OCI-LY3 (cell line): ENCODE results near the gene KLHL41.
"Not testable (repeated sequence)": the region's sequence is repeated elsewhere in the genome, so short reads cannot be mapped to it uniquely, and the experiment has no call there.

Experiments
- H2AFZ ChIP-seq: fragments of 200-600, 300-600 bp; shearing (Covaris generic); 2 replicates; pipeline ENCODE4 v1.6.0; 2014; ENCODE audit warnings: antibody characterized with exemption, low read depth, low read length
- H3K27ac ChIP-seq: fragments of 200-600, 300-600 bp; sonication (generic); 2 replicates; pipeline ENCODE4 v1.5.1; 2014; ENCODE audit warnings: mild to moderate bottlenecking, low read length, moderate library complexity, mixed read lengths
- H3K27me3 ChIP-seq: fragments of 200-600, 300-600 bp; sonication (generic); 2 replicates; pipeline ENCODE4 v1.6.1; 2014; ENCODE audit warnings: low read depth, low read length, mixed read lengths
- H3K36me3 ChIP-seq: fragments of 200-600, 300-600 bp; sonication (generic); replicated peaks from 2 replicates; pipeline ENCODE3; 2014; ENCODE audit warnings: low read depth, low read length, mixed read lengths
- H3K4me1 ChIP-seq: fragments of 300-600, 200-600 bp; sonication (generic); 2 replicates; pipeline ENCODE4 v1.6.1; 2014; ENCODE audit warnings: low read length, mixed read lengths
- H3K4me2 ChIP-seq: fragments of 200-600, 300-600 bp; sonication (generic); 2 replicates; pipeline ENCODE4 v1.6.1; 2014; ENCODE audit warnings: low read length, mixed read lengths
- H3K4me3 ChIP-seq: fragments of 300-600, 200-600 bp; sonication (generic); 2 replicates; pipeline ENCODE4 v1.5.1; 2014; ENCODE audit warnings: antibody characterized with exemption, mild to moderate bottlenecking, low read length, moderate library complexity
- H3K79me2 ChIP-seq: fragments of 300-600, 200-600 bp; shearing (Covaris generic); 2 replicates; pipeline ENCODE4 v1.6.1; 2014; ENCODE audit warnings: mild to moderate bottlenecking, low read length, mixed read lengths
- H3K9ac ChIP-seq: fragments of 300-600, 200-600 bp; shearing (Covaris generic); 2 replicates; pipeline ENCODE4 v1.6.0; 2014; ENCODE audit warnings: mild to moderate bottlenecking, low read length, moderate library complexity
- H3K9me3 ChIP-seq: fragments of 200-600, 300-600 bp; shearing (Covaris generic); 2 replicates; pipeline ENCODE4 v1.6.1; 2014; ENCODE audit warnings: low read length, mixed read lengths; ENCODE audit not compliant: insufficient read depth
- H4K20me1 ChIP-seq: fragments of 200-600, 300-600 bp; sonication (generic); 2 replicates; pipeline ENCODE4 v1.6.1; 2016; ENCODE audit warnings: low read length, mixed read lengths; ENCODE audit not compliant: insufficient read depth
- EZH2phosphoT487 ChIP-seq: fragments of 200-600 bp; shearing (Covaris generic); IDR thresholded peaks from 2 replicates; pipeline ENCODE4 v1.6.1; 2018; ENCODE audit warnings: antibody characterized with exemption, mixed run types, low read depth
- TF ChIP-seq, protein P1 (sequence below): fragments of 200-600, 300-600 bp; sonication (generic); IDR thresholded peaks from 2 replicates; pipeline ENCODE4 v1.5.1; 2014; ENCODE audit warnings: antibody characterized with exemption, low read length, low read depth

The KLHL41 gene

DNA sequence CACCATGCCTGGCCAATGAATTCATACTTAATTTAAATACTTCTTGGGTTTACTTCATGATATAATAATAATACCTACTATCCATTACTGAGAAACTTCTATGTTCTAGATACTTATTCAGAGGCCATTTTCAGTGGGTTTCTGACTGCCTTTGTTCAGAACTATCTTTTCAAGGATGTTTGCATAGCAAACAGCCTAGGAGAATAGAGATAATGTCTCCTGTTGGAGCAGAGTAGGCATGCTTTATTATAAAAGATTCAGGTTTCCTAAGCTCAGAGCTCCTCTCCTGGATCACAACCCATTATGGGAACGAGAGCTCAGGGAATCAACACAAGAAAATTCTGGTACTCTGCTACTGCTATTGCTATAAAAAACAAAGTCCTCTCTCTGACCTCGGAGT is 53.0 kb downstream of the KLHL41 start:
- Histone ChIP-seq H2AFZ (no peak overlapping the region), H3K27me3 (no peaks in the 10 kb centered on the region), H3K79me2 (peaks cover 5% of the 10 kb centered on the region; the same call in 1 of the 2 replicates), H3K36me3 (peaks cover 38% of the 10 kb centered on the region), H3K27ac (no peak overlapping the region), H3K4me3 (no peak overlapping the region), H3K9ac (no peak overlapping the region), H3K4me2 (no peak overlapping the region), H3K9me3 (peaks cover 4% of the 10 kb centered on the region; the same call in 1 of the 2 replicates), H4K20me1 (no peaks in the 10 kb centered on the region), H3K4me1 (no peaks in the 10 kb centered on the region)
- no peak for TF ChIP-seq EZH2phosphoT487
- TF ChIP-seq, protein P1, sequence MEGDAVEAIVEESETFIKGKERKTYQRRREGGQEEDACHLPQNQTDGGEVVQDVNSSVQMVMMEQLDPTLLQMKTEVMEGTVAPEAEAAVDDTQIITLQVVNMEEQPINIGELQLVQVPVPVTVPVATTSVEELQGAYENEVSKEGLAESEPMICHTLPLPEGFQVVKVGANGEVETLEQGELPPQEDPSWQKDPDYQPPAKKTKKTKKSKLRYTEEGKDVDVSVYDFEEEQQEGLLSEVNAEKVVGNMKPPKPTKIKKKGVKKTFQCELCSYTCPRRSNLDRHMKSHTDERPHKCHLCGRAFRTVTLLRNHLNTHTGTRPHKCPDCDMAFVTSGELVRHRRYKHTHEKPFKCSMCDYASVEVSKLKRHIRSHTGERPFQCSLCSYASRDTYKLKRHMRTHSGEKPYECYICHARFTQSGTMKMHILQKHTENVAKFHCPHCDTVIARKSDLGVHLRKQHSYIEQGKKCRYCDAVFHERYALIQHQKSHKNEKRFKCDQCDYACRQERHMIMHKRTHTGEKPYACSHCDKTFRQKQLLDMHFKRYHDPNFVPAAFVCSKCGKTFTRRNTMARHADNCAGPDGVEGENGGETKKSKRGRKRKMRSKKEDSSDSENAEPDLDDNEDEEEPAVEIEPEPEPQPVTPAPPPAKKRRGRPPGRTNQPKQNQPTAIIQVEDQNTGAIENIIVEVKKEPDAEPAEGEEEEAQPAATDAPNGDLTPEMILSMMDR, result no peak

DNA sequence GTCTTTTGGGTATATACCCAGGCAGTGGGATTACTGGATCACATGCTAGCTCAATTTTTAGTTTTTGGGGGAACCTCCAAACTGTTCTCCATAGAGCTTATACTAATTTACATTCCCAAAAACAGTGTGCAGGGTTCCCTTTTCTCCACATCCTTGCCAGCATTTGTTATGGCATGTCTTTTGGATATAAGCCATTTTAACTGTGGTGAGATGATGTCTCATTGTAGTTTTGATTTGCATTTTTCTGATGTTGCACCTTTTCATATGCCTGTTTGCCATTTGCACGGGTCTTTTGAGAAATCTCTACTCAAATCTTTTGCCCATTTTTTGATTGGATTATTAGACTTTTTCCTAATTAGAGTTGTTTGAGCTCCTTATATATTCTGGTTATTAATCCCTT is 56.2 kb downstream of the KLHL41 start:
- H3K9me3 ChIP-seq, result peaks cover 4% of the 10 kb centered on the region; the same call in 1 of the 2 replicates
- no peaks in the 10 kb centered on the region for H3K4me1 ChIP-seq
- no peaks in the 10 kb centered on the region for H4K20me1 ChIP-seq
- H3K27ac ChIP-seq, result no peak overlapping the region
- no peak overlapping the region for H2AFZ ChIP-seq
- no peak overlapping the region for H3K4me2 ChIP-seq
- H3K79me2 ChIP-seq, result peaks cover 25% of the 10 kb centered on the region
- no peaks in the 10 kb centered on the region for H3K27me3 ChIP-seq
- TF ChIP-seq, protein P1, result no peak
- peaks cover 28% of the 10 kb centered on the region for H3K36me3 ChIP-seq
- no peak overlapping the region for H3K4me3 ChIP-seq
- H3K9ac ChIP-seq, result no peak overlapping the region

DNA sequence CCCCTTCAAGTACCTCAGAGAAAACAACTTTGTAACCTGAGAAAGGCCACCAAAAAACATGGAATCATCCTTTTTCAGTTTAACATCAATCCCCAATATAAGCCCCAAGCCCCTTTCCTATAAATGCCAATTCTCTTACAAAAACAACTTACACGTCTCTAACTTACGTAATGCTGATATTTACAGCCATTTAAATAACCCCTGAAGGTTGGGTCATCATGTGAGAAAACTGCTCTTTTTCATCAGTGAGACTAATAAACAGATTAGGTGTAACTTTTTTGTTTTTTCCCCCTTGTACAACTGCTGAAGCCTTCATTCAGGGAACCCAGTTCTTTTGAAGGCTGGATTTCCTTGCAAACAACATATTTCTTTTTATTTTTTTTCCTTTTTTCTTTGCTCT is 60.4 kb downstream of the KLHL41 start:
- Histone ChIP-seq H2AFZ (no peak overlapping the region), H3K27me3 (no peaks in the 10 kb centered on the region), H3K4me3 (no peak overlapping the region), H3K36me3 (peaks cover 16% of the 10 kb centered on the region), H3K9me3 (no peaks in the 10 kb centered on the region), H3K4me2 (no peak overlapping the region), H4K20me1 (no peaks in the 10 kb centered on the region), H3K9ac (no peak overlapping the region), H3K79me2 (peaks cover 54% of the 10 kb centered on the region), H3K27ac (no peak overlapping the region), H3K4me1 (peaks cover 7% of the 10 kb centered on the region; the same call in 1 of the 2 replicates)
- TF ChIP-seq, protein P1, result no peak
- TF ChIP-seq EZH2phosphoT487, result no peak

DNA sequence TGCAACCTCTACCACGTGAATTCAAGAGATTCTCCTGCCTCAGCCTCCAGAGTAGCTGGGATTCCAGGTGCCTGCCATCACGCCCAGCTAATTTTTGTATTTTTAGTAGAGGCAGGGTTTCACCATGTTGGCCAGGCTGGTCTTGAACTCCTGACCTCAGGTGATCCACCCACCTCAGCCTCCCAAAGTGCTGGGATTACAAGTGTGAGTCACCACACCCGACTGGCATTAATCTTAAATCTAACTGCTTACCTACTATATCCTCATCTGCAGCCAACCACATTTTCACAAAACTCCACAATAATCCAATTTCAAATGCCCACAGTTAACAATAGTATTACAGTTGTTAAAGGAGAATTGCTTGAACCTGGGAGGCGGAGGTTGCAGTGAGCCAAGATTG is 61.2 kb downstream of the KLHL41 start:
- not testable (repeated sequence) for H3K27me3 ChIP-seq, H2AFZ ChIP-seq, H3K27ac ChIP-seq, H3K4me3 ChIP-seq, H3K9me3 ChIP-seq, H3K4me2 ChIP-seq, H4K20me1 ChIP-seq, H3K9ac ChIP-seq, H3K4me1 ChIP-seq
- H3K36me3 ChIP-seq, result peaks cover 12% of the 10 kb centered on the region
- H3K79me2 ChIP-seq, result peaks cover 50% of the 10 kb centered on the region

DNA sequence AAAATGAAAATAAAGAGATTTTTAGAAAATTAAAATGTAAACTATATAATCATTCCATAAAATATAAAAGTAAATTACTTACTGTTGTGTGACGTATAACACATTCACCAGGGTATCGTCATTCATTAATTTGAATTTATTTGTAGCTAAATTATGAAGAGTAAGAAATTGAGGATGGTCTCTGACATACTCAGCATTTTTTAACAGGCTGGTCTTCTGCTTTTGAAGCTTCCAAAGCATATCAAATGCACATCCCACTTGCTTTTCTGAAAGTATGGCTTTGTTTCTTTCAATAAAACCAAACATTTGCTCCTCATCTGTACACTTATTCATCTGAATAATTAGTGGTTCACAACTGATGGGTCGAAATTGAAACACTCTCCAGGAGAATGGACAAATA is 62.1 kb downstream of the KLHL41 start:
- H3K4me3 ChIP-seq, result peak overlapping the region; percentile 85; the same call in 1 of the 2 replicates

More for the DNA sequence above, 62.1 kb downstream of the KLHL41 start:
- Histone ChIP-seq H3K79me2 (peaks cover 50% of the 10 kb centered on the region), H4K20me1 (no peaks in the 10 kb centered on the region), H3K27me3 (no peaks in the 10 kb centered on the region), H3K36me3 (peaks cover 6% of the 10 kb centered on the region), H3K9me3 (no peaks in the 10 kb centered on the region), H3K4me1 (peaks cover 7% of the 10 kb centered on the region; the same call in 1 of the 2 replicates), H2AFZ (no peak overlapping the region), H3K4me2 (peak overlapping the region; percentile 71), H3K9ac (peak overlapping the region; percentile 83; the same call in 1 of the 2 replicates), H3K27ac (no peak overlapping the region)
- TF ChIP-seq, protein P1, result no peak
- no peak for TF ChIP-seq EZH2phosphoT487
